Natural killer cell treated with Interleukin-12 subunit alpha and Interleukin-12 subunit beta and Interleukin-15 and Interleukin-18, amount 100 ng/mL, for 72 hours (primary cell): Measurements from ENCODE around the gene B9D1. TPM values are rescaled to one million over a fixed set of nuclear protein-coding genes. Genes with fewer than 3 reads are reported as not detected.

Experiments used
- ATAC-seq, 2 donors: fragments of 150-1000 bp; cut with Tn5 transposase in 1 of 2; sonication (Bioruptor Pico), chemical (Tn5 transposase) in 1 of 2; 2 replicates each; pipeline ENCODE4 v1.10.0; 2021
- DNase-seq: peaks from one replicate; pipeline ENCODE4 v3.0.0; 2022; ENCODE audit warnings: low spot score
- H3K27ac Mint-ChIP-seq, 2 donors: 1 replicate in 1 of 2; 2 replicates in 1 of 2; pipeline ENCODE4 v1.8.0; 2022; ENCODE audit warnings: mixed read lengths in 2 of 2, mild to moderate bottlenecking in 1 of 2, moderate library complexity in 1 of 2
- H3K27me3 Mint-ChIP-seq, 2 donors: 1 replicate in 1 of 2; 2 replicates in 1 of 2; pipeline ENCODE4 v1.8.0; 2022; ENCODE audit warnings: mixed read lengths in 2 of 2
- H3K36me3 Mint-ChIP-seq: one replicate; pipeline ENCODE4 v1.8.0; 2022; ENCODE audit warnings: mixed read lengths
- H3K4me1 Mint-ChIP-seq, 2 donors: 1 replicate in 1 of 2; 2 replicates in 1 of 2; pipeline ENCODE4 v1.8.0; 2022; ENCODE audit warnings: low read depth in 2 of 2, mixed read lengths in 2 of 2, mild to moderate bottlenecking in 1 of 2
- H3K4me3 Mint-ChIP-seq: one replicate; pipeline ENCODE4 v1.8.0; 2022; ENCODE audit warnings: mixed read lengths
- H3K9me3 Mint-ChIP-seq: 2 replicates; pipeline ENCODE4 v1.8.0; 2022; ENCODE audit warnings: mixed read lengths
- total RNA-seq, 2 donors: library from RNA; stranded (reverse); gene quantifications; one replicate each; pipeline ENCODE4 v1.2.3, GENCODE V29; 2022

Gene B9D1
- total RNA-seq, 2 donors from 2014 or later: 2.2 to 4.9 TPM

- Mint-ChIP-seq H3K27ac (no peak overlapping the region), H3K9me3 (no peaks in the 10 kb centered on the region), H3K27me3 (no peaks in the 10 kb centered on the region), H3K4me1 (no peaks in the 10 kb centered on the region), H3K36me3 (no peaks in the 10 kb centered on the region), H3K4me3 (no peak overlapping the region)
- no peak for ATAC-seq
- DNase-seq: peak; percentile 28
These were observed 15.0 kb downstream of the B9D1 start for GRCh38 chr17:19347323-19348080.

- H3K9me3 Mint-ChIP-seq: no peaks in the 10 kb centered on the region
- H3K27ac Mint-ChIP-seq: no peak overlapping the region
- H3K4me1 Mint-ChIP-seq: peaks cover 3 to 4% of the 10 kb centered on the region in 2 donors
- H3K36me3 Mint-ChIP-seq: no peaks in the 10 kb centered on the region
- peaks cover 4 to 7% of the 10 kb centered on the region in 2 donors for H3K27me3 Mint-ChIP-seq
- ATAC-seq: no peak
- DNase-seq: peak; percentile 56
- no peak overlapping the region for H3K4me3 Mint-ChIP-seq
These were observed 15.9 kb downstream of the B9D1 start for GRCh38 chr17:19346351-19347255.

DNA sequence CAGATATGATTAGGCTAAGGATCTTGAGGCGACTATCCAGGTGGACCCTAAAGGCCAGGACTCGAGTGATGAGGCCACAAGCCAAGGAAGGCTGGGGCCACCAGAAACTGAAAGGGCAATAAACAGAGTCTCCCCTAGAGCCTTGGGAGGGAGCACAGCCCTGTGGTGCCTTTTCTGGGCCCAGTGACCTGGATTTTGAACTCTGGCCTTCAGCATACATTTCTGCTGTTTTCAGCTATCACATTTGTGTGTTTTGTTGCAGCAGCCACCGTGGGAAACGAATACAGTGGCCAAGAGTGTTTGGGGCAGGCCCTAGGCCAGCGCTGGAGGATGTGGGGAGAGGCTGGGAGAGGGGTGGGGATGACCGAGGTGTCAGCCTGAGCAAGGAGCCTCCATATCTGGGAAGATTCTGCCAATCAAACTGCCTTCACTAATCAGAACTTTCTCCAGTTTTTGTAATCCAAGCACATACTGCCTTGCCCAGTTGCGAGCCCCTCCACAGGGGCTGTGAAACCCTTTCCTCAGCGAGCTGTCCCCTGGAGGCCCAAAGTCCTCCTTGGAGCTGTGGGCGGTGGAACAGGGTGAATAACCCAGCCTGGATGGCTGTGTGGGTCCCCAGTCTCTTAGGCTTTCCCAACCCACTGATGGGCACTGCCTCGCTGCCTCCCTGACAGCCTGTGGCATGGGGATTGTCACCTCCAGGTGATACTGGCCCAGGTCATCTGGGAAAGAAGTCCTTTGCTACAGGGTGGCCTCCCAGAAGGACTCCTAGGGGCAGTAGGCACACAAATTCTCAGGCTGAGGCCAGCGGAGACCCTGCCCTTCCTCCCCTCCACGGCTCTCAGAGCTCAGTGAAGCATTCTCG is 16.8 kb downstream of the B9D1 start:
- H3K9me3 Mint-ChIP-seq: no peaks in the 10 kb centered on the region
- peaks cover 9 to 11% of the 10 kb centered on the region in 2 donors for H3K27me3 Mint-ChIP-seq
- H3K27ac Mint-ChIP-seq: no peak overlapping the region
- H3K4me3 Mint-ChIP-seq: no peak overlapping the region
- H3K4me1 Mint-ChIP-seq: peaks cover 3 to 4% of the 10 kb centered on the region in 2 donors
- ATAC-seq (no peak), DNase-seq (no peak)
- H3K36me3 Mint-ChIP-seq: no peaks in the 10 kb centered on the region

- DNase-seq (peak; percentile 3), ATAC-seq (no peak)
- no peak overlapping the region for H3K27ac Mint-ChIP-seq
- H3K27me3 Mint-ChIP-seq: peaks cover 9 to 11% of the 10 kb centered on the region in 2 donors
- no peak overlapping the region for H3K4me3 Mint-ChIP-seq
- H3K36me3 Mint-ChIP-seq: no peaks in the 10 kb centered on the region
- H3K4me1 Mint-ChIP-seq: peaks cover 3 to 4% of the 10 kb centered on the region in 2 donors
- no peaks in the 10 kb centered on the region for H3K9me3 Mint-ChIP-seq
These were observed 17.5 kb downstream of the B9D1 start for GRCh38 chr17:19345067-19345460.

DNA sequence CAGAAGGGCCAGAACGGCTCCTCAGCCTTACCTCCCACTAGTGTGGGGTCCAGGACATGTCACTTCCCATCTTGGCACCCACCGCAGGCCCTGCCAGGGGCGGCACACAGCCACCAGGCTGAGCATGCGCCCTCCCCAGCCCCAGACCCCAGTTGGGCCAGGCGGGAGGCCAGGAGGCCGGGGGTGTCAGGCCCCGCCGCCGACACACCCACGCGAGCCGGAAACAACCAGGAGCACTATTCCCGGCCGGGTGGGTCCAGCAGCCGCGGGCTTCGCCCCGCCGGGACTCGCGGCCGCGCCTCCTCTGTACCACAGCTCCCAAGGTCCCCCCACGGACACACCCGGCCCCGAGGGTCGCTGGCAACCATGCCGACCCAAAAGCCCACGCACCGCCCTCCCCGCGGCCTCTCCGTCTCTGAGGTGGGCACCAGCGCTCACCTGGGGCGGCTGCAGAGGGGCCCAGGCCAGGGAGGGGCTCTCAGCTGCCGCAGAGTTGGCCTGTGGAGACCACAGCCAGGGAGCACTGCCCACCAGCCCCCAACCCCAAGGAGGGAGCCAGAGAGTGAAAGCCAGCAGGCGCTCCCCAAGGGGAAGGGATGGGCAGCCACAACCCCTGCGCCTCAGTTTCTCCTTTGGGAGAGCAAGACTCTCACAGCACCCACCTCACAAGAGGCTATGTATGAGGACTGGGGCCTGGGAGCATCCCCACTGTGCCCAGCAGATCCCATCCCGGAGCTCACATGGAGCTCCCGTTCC is 18.0 kb downstream of the B9D1 start:
- ATAC-seq (no peak), DNase-seq (peak; percentile 49)
- Mint-ChIP-seq H3K27me3 (peaks cover 9 to 11% of the 10 kb centered on the region in 2 donors), H3K4me3 (no peak overlapping the region), H3K4me1 (peaks cover 3 to 4% of the 10 kb centered on the region in 2 donors), H3K36me3 (no peaks in the 10 kb centered on the region), H3K27ac (no peak overlapping the region), H3K9me3 (no peaks in the 10 kb centered on the region)

GRCh38 chr17:19343671-19344151 is 18.8 kb downstream of the B9D1 start:
- H3K4me3 Mint-ChIP-seq: no peak overlapping the region
- peaks cover 3 to 4% of the 10 kb centered on the region in 2 donors for H3K4me1 Mint-ChIP-seq
- DNase-seq (peak; percentile 28), ATAC-seq (no peak)
- no peaks in the 10 kb centered on the region for H3K9me3 Mint-ChIP-seq
- no peak overlapping the region for H3K27ac Mint-ChIP-seq
- no peaks in the 10 kb centered on the region for H3K36me3 Mint-ChIP-seq
- peaks cover 9 to 11% of the 10 kb centered on the region in 2 donors for H3K27me3 Mint-ChIP-seq

DNA sequence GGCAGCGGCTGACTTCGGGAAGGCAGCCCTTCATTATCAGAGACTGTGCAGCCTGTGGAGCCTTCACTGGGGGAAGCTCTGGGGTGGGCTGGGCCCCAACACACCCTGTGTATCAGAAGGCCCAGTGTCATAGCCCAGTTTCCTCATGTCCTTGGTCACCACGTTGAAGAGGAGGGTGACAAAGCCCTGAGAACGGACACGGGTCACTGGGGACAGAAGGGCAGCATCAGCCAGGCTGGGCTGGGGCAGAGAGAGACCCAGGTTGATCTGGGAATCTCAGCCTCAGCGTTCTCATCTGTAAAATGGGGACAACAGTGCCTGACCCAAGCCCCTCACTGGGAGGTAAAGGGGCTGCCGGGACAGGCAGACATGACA is 19.3 kb downstream of the B9D1 start:
- no peaks in the 10 kb centered on the region for H3K36me3 Mint-ChIP-seq
- H3K4me3 Mint-ChIP-seq: no peak overlapping the region
- DNase-seq (no peak), ATAC-seq (no peak)
- H3K9me3 Mint-ChIP-seq: no peaks in the 10 kb centered on the region
- peaks cover 3 to 4% of the 10 kb centered on the region in 2 donors for H3K4me1 Mint-ChIP-seq
- H3K27me3 Mint-ChIP-seq: peaks cover 9 to 11% of the 10 kb centered on the region in 2 donors
- no peak overlapping the region for H3K27ac Mint-ChIP-seq

DNA sequence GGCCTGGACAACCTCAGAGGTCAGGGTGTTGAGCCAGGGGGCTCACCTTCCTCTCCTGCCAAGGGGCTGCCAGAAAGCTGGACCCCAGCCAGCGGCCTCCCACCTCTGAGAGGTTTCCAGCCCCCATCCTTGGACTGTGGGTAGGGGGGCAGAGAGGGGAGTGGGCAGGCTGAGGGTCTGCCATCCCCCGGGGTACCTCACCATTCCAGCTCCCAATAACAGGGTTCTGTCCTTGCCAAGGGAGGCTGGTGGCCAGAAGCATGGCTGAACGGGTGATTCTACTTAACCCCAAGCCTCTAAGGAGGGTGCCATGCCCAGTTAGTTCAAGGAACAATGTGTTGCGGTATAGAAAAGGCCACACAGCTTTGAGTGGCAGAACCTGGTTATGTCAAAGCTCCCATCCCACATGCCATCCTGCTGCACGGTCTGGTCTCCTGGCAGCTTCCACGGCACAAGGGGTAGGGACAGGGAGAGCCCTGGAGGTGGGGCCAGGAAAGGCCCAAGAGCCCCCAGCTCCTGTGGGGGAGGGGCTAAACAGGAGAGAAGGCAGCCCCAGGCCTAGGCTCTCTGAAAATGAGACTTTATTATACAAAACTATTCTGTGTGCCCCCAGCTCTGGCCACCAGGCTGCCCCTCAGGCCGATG is 19.8 kb downstream of the B9D1 start:
- H3K4me1 Mint-ChIP-seq: peaks cover 3 to 4% of the 10 kb centered on the region in 2 donors
- no peak overlapping the region for H3K27ac Mint-ChIP-seq
- no peak overlapping the region for H3K4me3 Mint-ChIP-seq
- DNase-seq (peak; percentile 59), ATAC-seq (peak in 1 of 2 donors; percentile 32)
- H3K9me3 Mint-ChIP-seq: no peaks in the 10 kb centered on the region
- peaks cover 9 to 11% of the 10 kb centered on the region in 2 donors for H3K27me3 Mint-ChIP-seq
- H3K36me3 Mint-ChIP-seq: no peaks in the 10 kb centered on the region

DNA sequence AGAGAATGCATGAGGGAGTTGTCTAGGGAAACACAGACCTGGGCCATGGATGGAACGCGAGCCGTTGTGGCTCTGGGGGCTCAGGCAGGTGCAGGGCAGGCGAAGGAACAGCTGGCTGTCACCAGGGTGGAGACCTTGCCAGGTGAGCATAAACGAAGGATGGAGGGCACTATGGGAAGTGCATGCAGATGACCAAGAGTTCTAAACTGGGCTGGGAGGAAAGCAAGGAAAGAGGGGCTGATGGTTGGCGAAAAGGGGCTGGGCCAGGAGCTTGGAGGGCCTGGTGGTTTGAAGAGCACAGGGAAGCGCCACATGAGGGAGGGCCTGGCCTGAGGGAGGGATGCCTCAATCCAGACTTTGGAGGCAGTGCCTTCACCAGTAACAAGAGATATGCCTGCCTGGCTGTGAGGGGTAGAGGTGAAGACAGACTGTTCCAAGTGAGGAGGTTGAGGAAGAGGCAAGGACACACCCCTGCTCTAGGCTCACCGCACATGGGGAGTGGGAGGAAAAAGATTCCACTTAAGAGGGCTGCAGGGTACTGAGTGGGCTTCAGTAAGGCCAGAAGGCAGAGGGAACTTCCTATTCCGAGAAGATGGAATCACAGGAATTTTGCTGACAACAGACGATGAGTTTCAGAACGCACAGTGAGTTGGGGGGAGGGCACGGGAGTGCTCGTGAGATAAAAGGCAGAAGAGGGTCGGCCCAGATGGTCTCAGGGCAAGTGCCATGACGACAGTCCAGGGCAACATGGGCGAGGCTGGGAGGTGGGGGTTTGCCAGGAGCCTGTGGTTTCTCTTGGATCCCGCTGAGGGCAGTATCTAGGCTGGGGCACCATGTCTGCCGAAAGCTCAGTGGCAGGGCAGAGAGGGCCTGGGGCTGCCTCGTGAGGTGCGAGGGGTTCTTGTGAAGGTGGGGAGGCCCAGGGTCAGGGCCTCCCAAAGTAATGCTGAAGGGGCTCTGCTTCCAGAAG is 20.6 kb downstream of the B9D1 start:
- Mint-ChIP-seq H3K4me3 (no peak overlapping the region), H3K27ac (no peak overlapping the region), H3K9me3 (no peaks in the 10 kb centered on the region), H3K27me3 (peaks cover 11 to 12% of the 10 kb centered on the region in 2 donors), H3K4me1 (peaks cover 3 to 4% of the 10 kb centered on the region in 2 donors), H3K36me3 (no peaks in the 10 kb centered on the region)
- no peak for ATAC-seq
- DNase-seq: peak; percentile 12

DNA sequence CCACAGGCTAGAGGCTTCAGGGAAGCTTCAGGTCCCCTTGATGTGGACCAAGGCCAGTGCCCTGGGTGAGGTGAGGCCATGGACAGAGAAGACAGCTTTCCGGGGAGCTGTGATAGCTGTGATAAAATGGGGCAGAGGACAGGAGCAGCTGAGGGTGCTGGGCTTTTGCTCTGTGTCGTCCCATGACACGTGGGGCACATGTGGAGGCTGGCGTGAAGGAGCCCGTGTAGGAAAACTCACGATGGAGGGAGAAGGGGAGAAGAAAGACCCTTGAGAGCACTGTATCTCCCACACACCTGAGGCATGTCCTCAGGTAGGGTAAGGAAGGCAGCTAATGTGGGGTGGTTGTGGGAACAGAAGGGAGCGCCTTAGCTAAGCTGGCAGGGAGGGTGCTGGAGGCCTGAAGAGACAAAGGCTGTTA is 21.3 kb downstream of the B9D1 start:
- peaks cover 3 to 4% of the 10 kb centered on the region in 2 donors for H3K4me1 Mint-ChIP-seq
- H3K27ac Mint-ChIP-seq: no peak overlapping the region
- peak; percentile 22 for DNase-seq
- no peaks in the 10 kb centered on the region for H3K36me3 Mint-ChIP-seq
- H3K9me3 Mint-ChIP-seq: no peaks in the 10 kb centered on the region
- peaks cover 11 to 12% of the 10 kb centered on the region in 2 donors for H3K27me3 Mint-ChIP-seq
- no peak for ATAC-seq
- H3K4me3 Mint-ChIP-seq: no peak overlapping the region

- DNase-seq (peak; percentile 22), ATAC-seq (no peak)
- H3K9me3 Mint-ChIP-seq: no peaks in the 10 kb centered on the region
- H3K4me1 Mint-ChIP-seq: peaks cover 3 to 4% of the 10 kb centered on the region in 2 donors
- no peaks in the 10 kb centered on the region for H3K36me3 Mint-ChIP-seq
- no peak overlapping the region for H3K4me3 Mint-ChIP-seq
- no peak overlapping the region for H3K27ac Mint-ChIP-seq
- peaks cover 11 to 14% of the 10 kb centered on the region in 2 donors for H3K27me3 Mint-ChIP-seq
These were observed 23.1 kb downstream of the B9D1 start for GRCh38 chr17:19339341-19339815.
